OCI-M2 (cell line): Measurements from ENCODE around the gene TTLL11.

Source experiments
- DNase-seq: peaks from one replicate; lab custom pipeline; 2025; ENCODE audit not compliant: unreplicated experiment; lab: John Stamatoyannopoulos, UW

The TTLL11 gene

GRCh38 chr9:121818841-121819427 lies 274.2 kb downstream of the TTLL11 start:
- no peak for DNase-seq

- DNase-seq, result no peak
Measured at GRCh38 chr9:121818016-121818661, 275.0 kb downstream of the TTLL11 start.

GRCh38 chr9:121817476-121817875 lies 275.6 kb downstream of the TTLL11 start:
- no peak for DNase-seq

GRCh38 chr9:121816845-121817450 lies 276.2 kb downstream of the TTLL11 start:
- DNase-seq, result no peak

- no peak for DNase-seq
Measured at GRCh38 chr9:121816449-121816817, 276.7 kb downstream of the TTLL11 start.

- no peak for DNase-seq
Measured at GRCh38 chr9:121815546-121816448, 277.3 kb downstream of the TTLL11 start.

- no peak for DNase-seq
Measured at GRCh38 chr9:121815084-121815483, 278.0 kb downstream of the TTLL11 start.

GRCh38 chr9:121814594-121814993 lies 278.5 kb downstream of the TTLL11 start:
- no peak for DNase-seq

- DNase-seq, result no peak
Measured at GRCh38 chr9:121813519-121814210, 279.4 kb downstream of the TTLL11 start.

- no peak for DNase-seq
Measured at GRCh38 chr9:121812159-121812735, 280.9 kb downstream of the TTLL11 start.

GRCh38 chr9:121811751-121812150 lies 281.4 kb downstream of the TTLL11 start:
- no peak for DNase-seq

- DNase-seq, result no peak
Measured at GRCh38 chr9:121811140-121811539, 282.0 kb downstream of the TTLL11 start.

GRCh38 chr9:121810489-121810888 lies 282.6 kb downstream of the TTLL11 start:
- DNase-seq, result no peak

- no peak for DNase-seq
Measured at GRCh38 chr9:121809356-121810050, 283.6 kb downstream of the TTLL11 start.

GRCh38 chr9:121808781-121809180 lies 284.3 kb downstream of the TTLL11 start:
- DNase-seq, result no peak

GRCh38 chr9:121807823-121808278 lies 285.3 kb downstream of the TTLL11 start:
- DNase-seq, result no peak

GRCh38 chr9:121807069-121807822 lies 285.9 kb downstream of the TTLL11 start:
- no peak for DNase-seq

GRCh38 chr9:121802753-121803152 lies 290.4 kb downstream of the TTLL11 start:
- DNase-seq, result no peak

GRCh38 chr9:121801579-121801978 lies 291.5 kb downstream of the TTLL11 start:
- DNase-seq, result peak; percentile 32
